PC-3 (cell line): ENCODE results near the gene ARHGAP9. TPM values are rescaled to one million over a fixed set of nuclear protein-coding genes. Genes with fewer than 3 reads are reported as not detected.

Experiments used
- ATAC-seq: fragments of 200-7000 bp; cut with Tn5 transposase; 2 replicates; pipeline ENCODE4 v1.9.1; 2020; ENCODE audit warnings: mild to moderate bottlenecking, moderate library complexity
- BruUV-seq: library from RNA; stranded (reverse); fragments of 400-500 nt; replicated peaks from 2 replicates; lab custom pipeline; 2021; lab: Mats Ljungman, UMichigan
- CTCF ChIA-PET: fragments of 300-600 bp; sonication (Branson Sonifier 250); formaldehyde crosslinking; loops from one replicate; lab custom pipeline; 2022; ENCODE audit warnings: antibody characterized with exemption; lab: Charles Lee
- POLR2A ChIA-PET: fragments of 300-600 bp; sonication (Branson Sonifier 250); formaldehyde crosslinking; loops from one replicate; lab custom pipeline; 2022; ENCODE audit warnings: antibody characterized with exemption; ENCODE audit not compliant: unreplicated experiment; lab: Charles Lee
- DNase-seq: peaks from one replicate; pipeline ENCODE4 v3.0.0-alpha.2; 2015
- H2AFZ ChIP-seq: fragments of 300-600 bp; sonication (generic); 2 replicates; pipeline ENCODE4 v1.6.0; 2016; ENCODE audit warnings: antibody characterized with exemption, low read length
- H3F3A ChIP-seq: fragments of 300-600 bp; sonication (generic); one replicate; pipeline ENCODE4 v1.6.0; 2017; ENCODE audit warnings: antibody characterized with exemption, low read length, control low read depth, mild to moderate bottlenecking; ENCODE audit not compliant: unreplicated experiment
- H3K27ac ChIP-seq: fragments of 300-600 bp; sonication (generic); 2 replicates; pipeline ENCODE4 v1.5.1; 2016; ENCODE audit warnings: mild to moderate bottlenecking, low read length
- H3K27me3 ChIP-seq: fragments of 300-600 bp; sonication (generic); 2 replicates; pipeline ENCODE4 v1.6.1; 2016; ENCODE audit warnings: low read length, mixed read lengths
- H3K36me3 ChIP-seq: fragments of 300-600 bp; sonication (generic); 2 replicates; pipeline ENCODE4 v1.6.1; 2016; ENCODE audit warnings: low read depth, mixed run types, low read length, mixed read lengths
- H3K4me1 ChIP-seq: fragments of 300-600 bp; sonication (generic); 2 replicates; pipeline ENCODE4 v1.5.1; 2016; ENCODE audit warnings: low read length; ENCODE audit not compliant: insufficient read depth
- H3K4me2 ChIP-seq: fragments of 300-600 bp; sonication (generic); 2 replicates; pipeline ENCODE4 v1.6.0; 2016; ENCODE audit warnings: low read length
- H3K4me3 ChIP-seq: fragments of 300-600 bp; sonication (generic); 2 replicates; pipeline ENCODE4 v1.5.1; 2016; ENCODE audit warnings: mild to moderate bottlenecking, low read length, mixed read lengths
- H3K79me2 ChIP-seq: fragments of 300-600 bp; sonication (generic); 2 replicates; pipeline ENCODE4 v1.6.1; 2017; ENCODE audit warnings: low read length, mixed read lengths
- H3K9ac ChIP-seq: fragments of 300-600 bp; sonication (generic); 2 replicates; pipeline ENCODE4 v1.6.0; 2016; ENCODE audit warnings: mild to moderate bottlenecking, low read length
- H3K9me2 ChIP-seq: fragments of 300-600 bp; sonication (generic); replicated peaks from 2 replicates; pipeline ENCODE4 v1.6.1; 2016; ENCODE audit warnings: mixed run types, low read length, mixed read lengths
- H3K9me3 ChIP-seq: fragments of 300-600 bp; sonication (generic); 2 replicates; pipeline ENCODE4 v1.6.1; 2016; ENCODE audit warnings: low read length, mixed read lengths
- H4K20me1 ChIP-seq: fragments of 300-600 bp; sonication (generic); 2 replicates; pipeline ENCODE4 v1.6.1; 2016; ENCODE audit warnings: low read length, mixed read lengths
- CTCF ChIP-seq: fragments of 300-600 bp; sonication (generic); conservative IDR thresholded peaks from 2 replicates; pipeline ENCODE4 v1.5.1; 2017; ENCODE audit warnings: antibody characterized with exemption, low read depth, mild to moderate bottlenecking, low read length
- EZH2 ChIP-seq: fragments of 300-600 bp; sonication (generic); IDR thresholded peaks from one replicate; pipeline ENCODE4 v1.6.1; 2017; ENCODE audit warnings: antibody characterized with exemption, mild to moderate bottlenecking, low read length; ENCODE audit not compliant: unreplicated experiment
- EZH2phosphoT487 ChIP-seq: fragments of 300-600 bp; sonication (generic); IDR thresholded peaks from 2 replicates; pipeline ENCODE4 v1.6.1; 2018; ENCODE audit warnings: mild to moderate bottlenecking, antibody characterized with exemption, low read length, borderline replicate concordance
- intact Hi-C: fragments of 100-400 bp; cut with micrococcal nuclease; formaldehyde crosslinking; loops from 2 replicates; pipeline ENCODE4 v1.9.0; 2023
- total RNA-seq: library from RNA; depleted of rRNA; stranded (reverse); fragments of >200 nt; gene quantifications from 2 replicates; pipeline ENCODE4 v1.2.3, GENCODE V29; 2014

Gene ARHGAP9
- total RNA-seq, 1 experiment from 2014 or later = not detected

GRCh38 chr12:57475271-57476161 is 4.2 kb downstream of the ARHGAP9 start:
- peaks cover 57% of the 10 kb centered on the region for H3K27me3 ChIP-seq
- no TSS peak for BruUV-seq

GRCh38 chr12:57474862-57475261 is 4.8 kb downstream of the ARHGAP9 start:
- no peaks in the 10 kb centered on the region for H3F3A ChIP-seq
- H2AFZ ChIP-seq = no peak overlapping the region
- no peaks in the 10 kb centered on the region for H3K9me3 ChIP-seq
- TF ChIP-seq EZH2 (no peak), CTCF (no peak), EZH2phosphoT487 (no peak)
- H3K27ac ChIP-seq = no peak overlapping the region
- DNase-seq (no peak), ATAC-seq (no peak; the same call in 1 of the 2 replicates)
- BruUV-seq = no TSS peak
- no peaks in the 10 kb centered on the region for H4K20me1 ChIP-seq
- H3K9me2 ChIP-seq = no peaks in the 10 kb centered on the region
- H3K9ac ChIP-seq = no peak overlapping the region
- H3K79me2 ChIP-seq = no peaks in the 10 kb centered on the region
- H3K4me3 ChIP-seq = no peak overlapping the region
- peaks cover 59% of the 10 kb centered on the region for H3K27me3 ChIP-seq
- no peaks in the 10 kb centered on the region for H3K36me3 ChIP-seq
- no peaks in the 10 kb centered on the region for H3K4me1 ChIP-seq
- H3K4me2 ChIP-seq = no peak overlapping the region
- intact Hi-C loops = no loop called here
- ChIA-PET CTCF (interaction anchor here (0.8 kb wide), 1 partner anchor 232 kb away, joined by 4 read pairs; no protein-coding TSS in a partner anchor), POLR2A (interaction anchor here (0.7 kb wide), 1 partner anchor 12 kb away, joined by 3 read pairs; no protein-coding TSS in a partner anchor)

More at GRCh38 chr12:57475271-57476161, 4.2 kb downstream of the ARHGAP9 start:
- DNase-seq = no peak
- Histone ChIP-seq H4K20me1 (no peaks in the 10 kb centered on the region), H3K4me3 (no peak overlapping the region), H3K4me1 (no peaks in the 10 kb centered on the region), H3K9me2 (no peaks in the 10 kb centered on the region), H2AFZ (peak overlapping the region; percentile 46; the same call in 1 of the 2 replicates), H3K27ac (no peak overlapping the region), H3K79me2 (no peaks in the 10 kb centered on the region), H3K9me3 (no peaks in the 10 kb centered on the region), H3K36me3 (no peaks in the 10 kb centered on the region), H3K9ac (no peak overlapping the region), H3F3A (no peaks in the 10 kb centered on the region), H3K4me2 (peak overlapping the region; percentile 22; the same call in 1 of the 2 replicates)
- intact Hi-C loops = no loop called here
- TF ChIP-seq EZH2phosphoT487 (no peak), CTCF (no peak), EZH2 (no peak)
- POLR2A ChIA-PET = interaction anchor here (0.6 to 0.7 kb wide), 2 partner anchors 12 to 23 kb away, joined by 3 read pairs; no protein-coding TSS in a partner anchor
- peak; percentile 28 for ATAC-seq
- CTCF ChIA-PET = interaction anchor here (0.8 kb wide), 1 partner anchor 233 kb away, joined by 4 read pairs; no protein-coding TSS in a partner anchor
